ENCODE results near the gene UBE3B. TPM values are rescaled to one million over a fixed set of nuclear protein-coding genes. Genes with fewer than 3 reads are reported as not detected.

The UBE3B gene
- total and polyA plus RNA-seq, 2 donors (not counting 1 experiment from before 2014, with no cell fraction given): 27.2 to 49.7 TPM

DNA sequence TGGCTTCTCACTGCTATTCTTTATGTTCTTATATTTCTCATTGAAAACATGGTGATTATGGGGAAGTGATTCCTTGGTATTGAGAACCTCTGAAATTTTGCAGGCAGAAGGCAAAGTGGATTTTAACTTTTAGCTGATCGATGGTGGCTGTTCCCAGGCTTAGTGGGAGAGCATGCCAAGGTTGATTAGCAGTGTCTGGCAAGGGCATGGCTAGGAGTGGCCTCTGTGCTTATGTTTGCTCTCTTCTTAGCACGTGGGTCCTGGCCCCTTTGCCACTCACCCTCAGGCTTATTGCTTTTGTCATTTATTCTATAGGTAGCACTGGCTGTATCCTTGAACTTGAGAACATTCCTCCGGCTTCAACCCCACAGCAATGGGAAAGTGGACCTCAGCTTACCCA is 98.2 kb downstream of the UBE3B start:
- Histone ChIP-seq H3K27ac (ENCODE audit: insufficient read depth, low read length) (no peak overlapping the region), H3K4me2 (ENCODE audit: extremely low read depth, insufficient read depth, low read length) (no peak overlapping the region), H3K27me3 (ENCODE audit: control insufficient read depth, insufficient read depth, low read length) (no peaks in the 10 kb centered on the region), H3K4me3 (replicated peaks in 1 of 4; ENCODE audit: control extremely low read depth in 1 of 4, insufficient read depth in 1 of 4, low read depth in 3 of 4, low read length in 4 of 4) (no peak overlapping the region), H3K9ac (ENCODE audit: insufficient read depth, low read length) (no peak overlapping the region), H3K36me3 (ENCODE audit: control insufficient read depth, insufficient read depth, low read length) (peaks cover 9% of the 10 kb centered on the region), H3K4me1 (ENCODE audit: control insufficient read depth, extremely low read depth, insufficient read depth, low read length) (no peaks in the 10 kb centered on the region), H2AFZ (ENCODE audit: low read length) (no peak overlapping the region), H3K79me2 (ENCODE audit: control insufficient read depth, insufficient read depth, low read length) (no peaks in the 10 kb centered on the region), H4K20me1 (ENCODE audit: control insufficient read depth, extremely low read depth, insufficient read depth, low read length) (no peaks in the 10 kb centered on the region), H3K9me3 (ENCODE audit: control insufficient read depth, insufficient read depth, low read depth, low read length) (no peaks in the 10 kb centered on the region)
- no peak for DNase-seq (ENCODE audit: low read depth in 2 of 2)
- TF ChIP-seq EZH2 (IDR thresholded peaks at IDR 0.05; ENCODE audit: low read length, missing control alignments) (no peak), CTCF (conservative IDR thresholded peaks at IDR 0.05 in 1 of 2, IDR thresholded peaks at IDR 0.05 in 1 of 2; ENCODE audit: low read depth in 1 of 2, low read length in 2 of 2) (no peak)

GRCh38 chr12:109577311-109577710 is 99.9 kb downstream of the UBE3B start:
- no peaks in the 10 kb centered on the region for H3K27me3 ChIP-seq (ENCODE audit: control insufficient read depth, insufficient read depth, low read length)
- H4K20me1 ChIP-seq (ENCODE audit: control insufficient read depth, extremely low read depth, insufficient read depth, low read length): no peaks in the 10 kb centered on the region
- no peak for DNase-seq (ENCODE audit: low read depth in 2 of 2)
- no peak overlapping the region for H3K4me2 ChIP-seq (ENCODE audit: extremely low read depth, insufficient read depth, low read length)
- no peak overlapping the region for H3K27ac ChIP-seq (ENCODE audit: insufficient read depth, low read length)
- no peak overlapping the region for H3K4me3 ChIP-seq (replicated peaks in 1 of 4; ENCODE audit: control extremely low read depth in 1 of 4, insufficient read depth in 1 of 4, low read depth in 3 of 4, low read length in 4 of 4)
- H3K4me1 ChIP-seq (ENCODE audit: control insufficient read depth, extremely low read depth, insufficient read depth, low read length): no peaks in the 10 kb centered on the region
- no peak overlapping the region for H3K9ac ChIP-seq (ENCODE audit: insufficient read depth, low read length)
- peaks cover 15% of the 10 kb centered on the region for H3K36me3 ChIP-seq (ENCODE audit: control insufficient read depth, insufficient read depth, low read length)
- no peaks in the 10 kb centered on the region for H3K9me3 ChIP-seq (ENCODE audit: control insufficient read depth, insufficient read depth, low read depth, low read length)
- no peaks in the 10 kb centered on the region for H3K79me2 ChIP-seq (ENCODE audit: control insufficient read depth, insufficient read depth, low read length)
- no peak overlapping the region for H2AFZ ChIP-seq (ENCODE audit: low read length)
- TF ChIP-seq EZH2 (IDR thresholded peaks at IDR 0.05; ENCODE audit: low read length, missing control alignments) (no peak), CTCF (conservative IDR thresholded peaks at IDR 0.05 in 1 of 2, IDR thresholded peaks at IDR 0.05 in 1 of 2; ENCODE audit: low read depth in 1 of 2, low read length in 2 of 2) (no peak)

- TF ChIP-seq EZH2 (IDR thresholded peaks at IDR 0.05; ENCODE audit: low read length, missing control alignments) (no peak), CTCF (conservative IDR thresholded peaks at IDR 0.05 in 1 of 2, IDR thresholded peaks at IDR 0.05 in 1 of 2; ENCODE audit: low read depth in 1 of 2, low read length in 2 of 2) (no peak)
- no peaks in the 10 kb centered on the region for H3K27me3 ChIP-seq (ENCODE audit: control insufficient read depth, insufficient read depth, low read length)
Measured at GRCh38 chr12:109578330-109578927, 101.0 kb downstream of the UBE3B start.

More at GRCh38 chr12:109578330-109578927, 101.0 kb downstream of the UBE3B start:
- no peaks in the 10 kb centered on the region for H3K79me2 ChIP-seq (ENCODE audit: control insufficient read depth, insufficient read depth, low read length)
- peaks cover 15% of the 10 kb centered on the region for H3K36me3 ChIP-seq (ENCODE audit: control insufficient read depth, insufficient read depth, low read length)
- DNase-seq (ENCODE audit: low read depth in 2 of 2): no peak
- no peaks in the 10 kb centered on the region for H3K9me3 ChIP-seq (ENCODE audit: control insufficient read depth, insufficient read depth, low read depth, low read length)
- H3K27ac ChIP-seq (ENCODE audit: insufficient read depth, low read length): no peak overlapping the region
- no peak overlapping the region for H3K9ac ChIP-seq (ENCODE audit: insufficient read depth, low read length)
- H3K4me2 ChIP-seq (ENCODE audit: extremely low read depth, insufficient read depth, low read length): no peak overlapping the region
- no peaks in the 10 kb centered on the region for H4K20me1 ChIP-seq (ENCODE audit: control insufficient read depth, extremely low read depth, insufficient read depth, low read length)
- no peak overlapping the region for H2AFZ ChIP-seq (ENCODE audit: low read length)
- no peak overlapping the region for H3K4me3 ChIP-seq (replicated peaks in 1 of 4; ENCODE audit: control extremely low read depth in 1 of 4, insufficient read depth in 1 of 4, low read depth in 3 of 4, low read length in 4 of 4)
- no peaks in the 10 kb centered on the region for H3K4me1 ChIP-seq (ENCODE audit: control insufficient read depth, extremely low read depth, insufficient read depth, low read length)

All from fibroblast of lung (primary cell).